BJ (cell line): ENCODE data around the gene NR2F1-AS1. TPM values are rescaled to one million over a fixed set of nuclear protein-coding genes. Genes with fewer than 3 reads are reported as not detected.

Experiments
- CTCF ChIA-PET: fragments of 350-600 bp; formaldehyde crosslinking; extraction: SDS; loops from one replicate; lab custom pipeline; 2021; ENCODE audit warnings: antibody characterized with exemption, inconsistent platforms; lab: Yijun Ruan, JAX
- POLR2A ChIA-PET: fragments of 300-600 bp; sonication (Branson Sonifier 250); formaldehyde crosslinking; extraction: SDS; loops from one replicate; lab custom pipeline; 2021; ENCODE audit warnings: antibody characterized with exemption; lab: Charles Lee
- DNase-seq: peaks from one replicate; pipeline ENCODE4 v3.0.0-alpha.2; 2011; ENCODE audit warnings: low read depth
- H3K27me3 ChIP-seq: 2 replicates; pipeline ENCODE4 v1.6.0; 2011; ENCODE audit warnings: low read length; ENCODE audit not compliant: control insufficient read depth, insufficient read depth
- H3K36me3 ChIP-seq: 2 replicates; pipeline ENCODE4 v1.5.1; 2011; ENCODE audit warnings: low read length; ENCODE audit not compliant: control insufficient read depth, insufficient read depth
- H3K4me3 ChIP-seq: 2 replicates; pipeline ENCODE4 v1.5.1; 2011; ENCODE audit warnings: low read depth, mild to moderate bottlenecking, control low read depth, low read length
- polyA plus RNA-seq: library from polyadenylated mRNA; depleted of rRNA; stranded (reverse); fragments of >200 nt; gene quantifications from 2 replicates; pipeline ENCODE4 v1.2.3, GENCODE V29; 2011
- TF ChIP-seq, protein P1 (sequence below): IDR thresholded peaks from 2 replicates; pipeline ENCODE4 v1.5.1; 2011; ENCODE audit warnings: low read depth, mild to moderate bottlenecking, control low read depth, inconsistent platforms, low read length, moderate library complexity; ENCODE audit not compliant: insufficient read depth

NR2F1-AS1 gene
- polyA plus RNA-seq, 1 experiment = 13.7 TPM

DNA sequence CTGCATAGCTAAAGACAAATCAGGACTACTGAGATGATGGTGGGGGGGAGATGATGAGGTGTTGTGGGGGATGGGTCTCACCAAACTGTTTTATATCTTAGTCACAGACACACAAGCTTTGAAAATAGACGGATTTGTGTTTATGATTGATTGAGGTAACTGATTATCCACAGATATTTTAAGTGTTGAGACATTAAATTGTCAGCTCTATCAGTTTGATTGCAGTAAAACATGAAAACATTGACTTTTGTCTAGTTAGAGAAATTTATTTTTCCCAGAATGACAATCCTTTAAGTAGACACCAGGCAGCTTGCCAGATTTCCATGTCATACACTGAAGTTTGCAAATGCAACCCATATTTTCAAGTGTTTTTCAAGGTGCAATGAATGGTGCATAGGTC lies 149.8 kb downstream of the NR2F1-AS1 start:
- POLR2A ChIA-PET = no interaction called here
- Histone ChIP-seq H3K27me3 (no peaks in the 10 kb centered on the region), H3K4me3 (no peak overlapping the region), H3K36me3 (0 out of 2 replicates have a peak, but pooled peaks cover 1% of the 10 kb centered on the region)
- DNase-seq = no peak
- CTCF ChIA-PET = interaction anchor here (0.9 to 1.0 kb wide), 2 partner anchors 9 to 26 kb away, joined by 4 to 5 read pairs; no protein-coding TSS in a partner anchor
- TF ChIP-seq, protein P1, sequence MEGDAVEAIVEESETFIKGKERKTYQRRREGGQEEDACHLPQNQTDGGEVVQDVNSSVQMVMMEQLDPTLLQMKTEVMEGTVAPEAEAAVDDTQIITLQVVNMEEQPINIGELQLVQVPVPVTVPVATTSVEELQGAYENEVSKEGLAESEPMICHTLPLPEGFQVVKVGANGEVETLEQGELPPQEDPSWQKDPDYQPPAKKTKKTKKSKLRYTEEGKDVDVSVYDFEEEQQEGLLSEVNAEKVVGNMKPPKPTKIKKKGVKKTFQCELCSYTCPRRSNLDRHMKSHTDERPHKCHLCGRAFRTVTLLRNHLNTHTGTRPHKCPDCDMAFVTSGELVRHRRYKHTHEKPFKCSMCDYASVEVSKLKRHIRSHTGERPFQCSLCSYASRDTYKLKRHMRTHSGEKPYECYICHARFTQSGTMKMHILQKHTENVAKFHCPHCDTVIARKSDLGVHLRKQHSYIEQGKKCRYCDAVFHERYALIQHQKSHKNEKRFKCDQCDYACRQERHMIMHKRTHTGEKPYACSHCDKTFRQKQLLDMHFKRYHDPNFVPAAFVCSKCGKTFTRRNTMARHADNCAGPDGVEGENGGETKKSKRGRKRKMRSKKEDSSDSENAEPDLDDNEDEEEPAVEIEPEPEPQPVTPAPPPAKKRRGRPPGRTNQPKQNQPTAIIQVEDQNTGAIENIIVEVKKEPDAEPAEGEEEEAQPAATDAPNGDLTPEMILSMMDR = no peak

DNA sequence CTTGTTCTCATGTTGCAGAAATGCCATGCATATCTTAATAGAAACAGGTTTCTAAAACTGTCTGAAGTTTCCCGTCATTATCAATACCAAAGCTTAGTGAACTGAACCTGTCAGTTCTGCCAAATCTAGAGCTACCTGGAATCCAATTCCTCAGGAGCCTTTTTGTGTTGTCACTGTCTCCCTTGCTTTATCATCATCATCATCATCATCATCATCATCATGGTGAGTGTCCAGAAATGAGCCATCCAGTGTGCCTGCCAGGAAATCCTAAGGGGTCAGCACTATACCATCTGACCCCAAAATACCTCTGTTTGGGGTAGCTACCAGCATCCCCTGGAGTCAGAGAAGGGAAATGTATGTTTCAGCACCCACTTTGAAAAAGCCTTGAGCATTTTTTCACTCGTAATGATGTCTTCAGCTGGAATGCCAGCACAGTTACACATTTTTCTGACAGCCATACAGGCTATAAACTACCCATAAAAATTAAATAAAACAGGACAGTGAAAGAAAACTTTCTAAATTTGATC lies 150.3 kb downstream of the NR2F1-AS1 start:
- Histone ChIP-seq H3K27me3 (no peaks in the 10 kb centered on the region), H3K4me3 (no peak overlapping the region), H3K36me3 (0 out of 2 replicates have a peak, but pooled peaks cover 1% of the 10 kb centered on the region)
- ChIA-PET POLR2A (no interaction called here), CTCF (interaction anchor here (0.9 to 1.2 kb wide), 3 partner anchors 8 to 25 kb away, joined by 3 to 5 read pairs (median 4); no protein-coding TSS in a partner anchor)
- no peak for DNase-seq
- TF ChIP-seq, protein P1 = no peak

GRCh38 chr5:93430118-93430517 lies 150.9 kb downstream of the NR2F1-AS1 start:
- TF ChIP-seq, protein P1 = no peak
- H3K36me3 ChIP-seq = no peaks in the 10 kb centered on the region
- CTCF ChIA-PET = interaction anchor here (1.2 kb wide), 1 partner anchor 11 kb away, joined by 3 read pairs; no protein-coding TSS in a partner anchor
- no peak for DNase-seq
- no peaks in the 10 kb centered on the region for H3K27me3 ChIP-seq
- POLR2A ChIA-PET = no interaction called here
- H3K4me3 ChIP-seq = no peak overlapping the region

DNA sequence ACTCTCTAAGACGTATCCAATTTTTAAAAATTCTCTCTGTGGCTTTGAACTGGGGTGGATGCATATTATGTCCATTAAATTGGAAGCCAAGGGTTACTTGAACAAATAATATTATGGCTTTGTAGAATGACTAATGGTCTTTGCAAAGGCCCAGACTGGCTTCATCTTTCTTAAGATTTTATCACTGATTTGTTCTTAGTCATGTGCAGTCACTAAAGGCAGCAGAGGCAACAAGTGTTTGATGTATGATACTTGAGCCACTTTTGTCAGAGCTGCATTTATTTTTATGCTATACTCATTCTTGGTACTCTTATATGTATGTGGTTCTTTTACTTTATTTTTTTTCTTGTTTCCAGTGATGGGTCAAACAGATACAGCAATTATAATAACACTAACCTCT lies 152.2 kb downstream of the NR2F1-AS1 start:
- POLR2A ChIA-PET = no interaction called here
- no peak overlapping the region for H3K4me3 ChIP-seq
- TF ChIP-seq, protein P1 = no peak
- peak; percentile 10 for DNase-seq
- H3K27me3 ChIP-seq = no peaks in the 10 kb centered on the region
- H3K36me3 ChIP-seq = no peaks in the 10 kb centered on the region
- CTCF ChIA-PET = interaction anchor here (0.5 to 1.4 kb wide), 2 partner anchors 12 to 58 kb away, joined by 3 to 4 read pairs; no protein-coding TSS in a partner anchor

GRCh38 chr5:93427316-93427715 lies 153.7 kb downstream of the NR2F1-AS1 start:
- CTCF ChIA-PET = interaction anchor here (0.6 kb wide), 1 partner anchor 254 kb away, joined by 4 read pairs; no protein-coding TSS in a partner anchor
- TF ChIP-seq, protein P1 = no peak
- H3K27me3 ChIP-seq = no peaks in the 10 kb centered on the region
- POLR2A ChIA-PET = no interaction called here
- no peak overlapping the region for H3K4me3 ChIP-seq
- DNase-seq = no peak
- H3K36me3 ChIP-seq = no peaks in the 10 kb centered on the region
